CD4-positive, alpha-beta T cell (primary cell): ENCODE data around the gene SLC37A3. TPM values are rescaled to one million over a fixed set of nuclear protein-coding genes. Genes with fewer than 3 reads are reported as not detected.

ENCODE experiments used
- ATAC-seq: fragments of 200-7000 bp; cut with Tn5 transposase; one replicate; pipeline ENCODE4 v1.10.0; 2022; ENCODE audit warnings: mild to moderate bottlenecking; ENCODE audit not compliant: poor library complexity
- CTCF ChIA-PET: fragments of 350-600 bp; sonication (Branson Sonifier 250); formaldehyde crosslinking; loops from one replicate; lab custom pipeline; 2021; ENCODE audit warnings: antibody characterized with exemption, inconsistent platforms; lab: Charles Lee
- POLR2A ChIA-PET: fragments of 350-600 bp; sonication (Branson Sonifier 250); formaldehyde crosslinking; loops from one replicate; lab custom pipeline; 2021; ENCODE audit warnings: antibody characterized with exemption, inconsistent platforms; lab: Charles Lee
- DNase-seq, 14 experiments: peaks; one replicate each; pipeline ENCODE4 v3.0.0-alpha.2; 2013 to 2020; ENCODE audit warnings: mixed read lengths in 2 of 14
- H3K27ac ChIP-seq, 2 donors: one replicate each; pipeline versions ENCODE4 v1.5.1 to v1.7.0; 2013; ENCODE audit warnings: low read length in 2 of 2, low read depth in 1 of 2, mild to moderate bottlenecking in 1 of 2
- H3K27me3 ChIP-seq, 2 experiments: 1 replicate in 1 of 2; 2 replicates in 1 of 2; pipeline versions ENCODE4 v1.6.1 to v1.7.0; 2013; ENCODE audit warnings: low read length in 2 of 2, control low read depth in 1 of 2, mild to moderate bottlenecking in 1 of 2, moderate library complexity in 1 of 2; ENCODE audit not compliant: insufficient read depth in 2 of 2, control insufficient read depth in 1 of 2
- H3K36me3 ChIP-seq: one replicate; pipeline ENCODE4 v1.6.1; 2013; ENCODE audit warnings: low read length, control low read depth; ENCODE audit not compliant: insufficient read depth
- H3K4me1 ChIP-seq: one replicate; pipeline ENCODE4 v1.6.1; 2013; ENCODE audit warnings: low read length, control low read depth; ENCODE audit not compliant: insufficient read depth
- H3K4me3 ChIP-seq: one replicate; pipeline ENCODE4 v1.5.1; 2013; ENCODE audit warnings: mild to moderate bottlenecking, low read length, moderate library complexity
- H3K9me3 ChIP-seq, 2 experiments: 1 replicate in 1 of 2; 2 replicates in 1 of 2; pipeline versions ENCODE4 v1.6.1 to v1.7.0; 2013; ENCODE audit warnings: low read length in 2 of 2, mild to moderate bottlenecking in 2 of 2, control low read depth in 1 of 2, moderate library complexity in 1 of 2; ENCODE audit not compliant: control insufficient read depth in 1 of 2, insufficient read depth in 1 of 2
- H3K27ac Mint-ChIP-seq: one replicate; pipeline ENCODE4 v1.8.0; 2020; ENCODE audit warnings: mixed read lengths
- H3K27me3 Mint-ChIP-seq: one replicate; pipeline ENCODE4 v1.8.0; 2021; ENCODE audit warnings: mixed read lengths
- H3K36me3 Mint-ChIP-seq: one replicate; pipeline ENCODE4 v1.8.0; 2021; ENCODE audit warnings: low read depth, mixed read lengths
- H3K4me1 Mint-ChIP-seq: one replicate; pipeline ENCODE4 v1.8.0; 2021; ENCODE audit warnings: low read depth, mixed read lengths
- H3K4me3 Mint-ChIP-seq: one replicate; pipeline ENCODE4 v1.8.0; 2020; ENCODE audit warnings: mild to moderate bottlenecking, mixed read lengths
- H3K9me3 Mint-ChIP-seq: one replicate; pipeline ENCODE4 v1.8.0; 2020; ENCODE audit warnings: mixed read lengths
- intact Hi-C, 2 experiments: fragments of 100-400 bp; cut with DNase I in 1 of 2; cut with micrococcal nuclease in 1 of 2; formaldehyde crosslinking; loops; one replicate each; pipeline versions ENCODE4 v1.15.1 to v1.9.0; 2023 to 2025; cut with DNase I, micrococcal nuclease
- total RNA-seq, 174 experiments: library from RNA in 2 of 174; stranded (reverse) in 2 of 174; gene quantifications; one replicate each; pipeline ENCODE4 v1.2.3 and lab custom pipeline; 2021 to 2026
- TF ChIP-seq, protein P1 (sequence below): fragments of 200-600 bp; IDR thresholded peaks from one replicate; pipeline ENCODE4 v1.8.0; 2022; ENCODE audit warnings: antibody characterized with exemption, mild to moderate bottlenecking

SLC37A3 gene
- total RNA-seq, 2 experiments from 2014 or later, result 23.5 to 25.6 TPM

- Histone ChIP-seq H3K27ac (no peak overlapping the region), H3K36me3 (peaks cover 6% of the 10 kb centered on the region), H3K4me1 (peaks cover 18% of the 10 kb centered on the region), H3K4me3 (no peak overlapping the region), H3K9me3 (no peaks in the 10 kb centered on the region), H3K27me3 (no peaks in the 10 kb centered on the region)
- Mint-ChIP-seq H3K4me1 (peaks cover 5% of the 10 kb centered on the region), H3K4me3 (no peak overlapping the region), H3K27me3 (no peaks in the 10 kb centered on the region), H3K9me3 (no peaks in the 10 kb centered on the region), H3K27ac (no peak overlapping the region), H3K36me3 (peaks cover 3% of the 10 kb centered on the region)
- CTCF ChIA-PET, result interaction anchor here (0.5 kb wide), 1 partner anchor 1329 kb away, joined by 3 read pairs; no protein-coding TSS in a partner anchor
- POLR2A ChIA-PET, result interaction anchor here (1.7 kb wide), 1 partner anchor 14 kb away, joined by 4 read pairs; no protein-coding TSS in a partner anchor
- DNase-seq (no peak), ATAC-seq (no peak)
- intact Hi-C loops, result loop anchor here in 1 of 2 experiments (10.0 kb wide), 4 partner anchors 215 to 625 kb away; partner anchors contain the start of genes BRAF, HIPK2, KDM7A and MRPS33
- TF ChIP-seq, protein P1, sequence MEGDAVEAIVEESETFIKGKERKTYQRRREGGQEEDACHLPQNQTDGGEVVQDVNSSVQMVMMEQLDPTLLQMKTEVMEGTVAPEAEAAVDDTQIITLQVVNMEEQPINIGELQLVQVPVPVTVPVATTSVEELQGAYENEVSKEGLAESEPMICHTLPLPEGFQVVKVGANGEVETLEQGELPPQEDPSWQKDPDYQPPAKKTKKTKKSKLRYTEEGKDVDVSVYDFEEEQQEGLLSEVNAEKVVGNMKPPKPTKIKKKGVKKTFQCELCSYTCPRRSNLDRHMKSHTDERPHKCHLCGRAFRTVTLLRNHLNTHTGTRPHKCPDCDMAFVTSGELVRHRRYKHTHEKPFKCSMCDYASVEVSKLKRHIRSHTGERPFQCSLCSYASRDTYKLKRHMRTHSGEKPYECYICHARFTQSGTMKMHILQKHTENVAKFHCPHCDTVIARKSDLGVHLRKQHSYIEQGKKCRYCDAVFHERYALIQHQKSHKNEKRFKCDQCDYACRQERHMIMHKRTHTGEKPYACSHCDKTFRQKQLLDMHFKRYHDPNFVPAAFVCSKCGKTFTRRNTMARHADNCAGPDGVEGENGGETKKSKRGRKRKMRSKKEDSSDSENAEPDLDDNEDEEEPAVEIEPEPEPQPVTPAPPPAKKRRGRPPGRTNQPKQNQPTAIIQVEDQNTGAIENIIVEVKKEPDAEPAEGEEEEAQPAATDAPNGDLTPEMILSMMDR, result no peak
Observed at GRCh38 chr7:140390034-140390433, 8.3 kb downstream of the SLC37A3 start.

DNA sequence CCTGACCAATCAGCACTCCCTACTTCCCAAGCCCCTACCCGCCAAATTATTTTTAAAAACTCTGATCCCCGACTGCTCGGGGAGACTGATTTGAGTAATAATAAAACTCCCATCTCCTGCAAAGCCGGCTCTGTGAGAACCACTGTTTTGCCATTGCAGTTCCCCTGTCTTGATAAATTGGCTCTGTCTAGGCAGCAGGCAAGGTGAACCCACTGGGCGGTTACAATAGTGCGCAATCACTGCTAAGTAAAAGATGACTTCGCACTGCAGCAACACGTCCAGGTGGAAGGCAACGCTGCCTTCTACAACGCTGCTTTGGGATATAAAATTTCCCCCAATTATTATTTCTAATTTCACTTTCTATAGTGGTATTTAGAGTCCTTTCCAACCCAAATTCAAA is 8.9 kb downstream of the SLC37A3 start:
- Mint-ChIP-seq H3K27ac (no peak overlapping the region), H3K9me3 (no peaks in the 10 kb centered on the region), H3K4me1 (peaks cover 11% of the 10 kb centered on the region), H3K4me3 (no peak overlapping the region), H3K36me3 (peaks cover 3% of the 10 kb centered on the region), H3K27me3 (no peaks in the 10 kb centered on the region)
- ATAC-seq (no peak), DNase-seq (no peak)
- Histone ChIP-seq H3K9me3 (no peaks in the 10 kb centered on the region), H3K36me3 (peaks cover 6% of the 10 kb centered on the region), H3K4me3 (no peak overlapping the region), H3K4me1 (peaks cover 18% of the 10 kb centered on the region), H3K27me3 (no peaks in the 10 kb centered on the region), H3K27ac (no peak overlapping the region)
- TF ChIP-seq, protein P1, result no peak
- CTCF ChIA-PET, result no interaction called here
- POLR2A ChIA-PET, result interaction anchor here (1.7 kb wide), 1 partner anchor 13 kb away, joined by 4 read pairs; no protein-coding TSS in a partner anchor
- intact Hi-C loops, result no loop called here

DNA sequence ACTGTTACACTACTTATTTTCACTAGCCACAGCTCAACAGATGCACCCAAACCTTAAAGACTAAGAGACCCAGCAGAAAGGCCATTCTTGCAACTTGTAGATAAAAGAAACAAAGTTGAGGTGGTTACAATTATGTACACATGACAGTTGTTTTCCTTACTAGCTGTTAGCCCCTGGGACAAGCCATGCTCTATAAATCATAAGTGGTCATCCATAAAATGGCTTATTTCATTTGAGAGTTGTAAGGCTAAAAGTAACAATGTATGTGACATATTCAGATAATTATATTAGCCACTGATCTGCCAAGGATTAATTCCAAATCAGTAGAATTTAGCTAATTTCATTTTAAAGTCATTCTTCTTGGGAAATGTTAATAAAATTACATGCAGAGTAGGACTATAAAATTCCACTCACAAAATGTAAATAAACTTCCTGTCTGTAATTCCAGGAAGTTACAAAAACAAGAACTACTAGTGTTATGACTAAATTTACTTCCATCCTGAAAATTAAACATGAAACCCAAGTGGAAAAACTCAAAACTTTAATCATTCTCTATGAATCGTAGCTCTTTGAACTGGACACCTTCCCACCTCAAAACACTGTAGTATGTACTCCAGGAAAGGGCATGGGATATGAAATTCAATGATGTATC is 13.3 kb downstream of the SLC37A3 start:
- no peaks in the 10 kb centered on the region for H3K9me3 Mint-ChIP-seq
- Histone ChIP-seq H3K9me3 (no peaks in the 10 kb centered on the region), H3K27ac (no peak overlapping the region), H3K4me1 (peaks cover 8% of the 10 kb centered on the region), H3K27me3 (no peaks in the 10 kb centered on the region), H3K4me3 (no peak overlapping the region), H3K36me3 (peaks cover 25% of the 10 kb centered on the region)
- POLR2A ChIA-PET, result interaction anchor here (0.5 to 0.9 kb wide), 3 partner anchors 9 to 1090 kb away, joined by 3 to 8 read pairs (median 3); no protein-coding TSS in a partner anchor
- H3K27me3 Mint-ChIP-seq, result no peaks in the 10 kb centered on the region
- no peak for ATAC-seq
- peaks cover 21% of the 10 kb centered on the region for H3K36me3 Mint-ChIP-seq
- no peak overlapping the region for H3K27ac Mint-ChIP-seq
- CTCF ChIA-PET, result interaction anchor here (1.4 kb wide), 1 partner anchor 9 kb away, joined by 3 read pairs; no protein-coding TSS in a partner anchor
- TF ChIP-seq, protein P1, result no peak
- no peak for DNase-seq
- no peak overlapping the region for H3K4me3 Mint-ChIP-seq
- peaks cover 16% of the 10 kb centered on the region for H3K4me1 Mint-ChIP-seq
- intact Hi-C loops, result loop anchor here in 1 of 2 experiments (5.0 kb wide), 1 partner anchor 37 kb away; no protein-coding TSS in a partner anchor
